GM19452 (cell line): ENCODE data around the gene FREM3.

Experiments used
- ATAC-seq: cut with Tn5 transposase; IDR thresholded peaks from one replicate; pipeline ENCODE4 v1.9.1; 2021; ENCODE audit not compliant: unreplicated experiment

The FREM3 gene

GRCh38 chr4:143668930-143669552 lies 31.4 kb downstream of the FREM3 start:
- peak; percentile 97 for ATAC-seq

- ATAC-seq = no peak
Measured at GRCh38 chr4:143667461-143667860, 33.0 kb downstream of the FREM3 start.

GRCh38 chr4:143658336-143658735 lies 42.1 kb downstream of the FREM3 start:
- no peak for ATAC-seq

GRCh38 chr4:143654571-143654970 lies 45.9 kb downstream of the FREM3 start:
- ATAC-seq = no peak

- no peak for ATAC-seq
Measured at GRCh38 chr4:143653031-143653430, 47.4 kb downstream of the FREM3 start.

GRCh38 chr4:143643399-143643798 lies 57.1 kb downstream of the FREM3 start:
- ATAC-seq = no peak

GRCh38 chr4:143642611-143643010 lies 57.9 kb downstream of the FREM3 start:
- ATAC-seq = no peak

GRCh38 chr4:143641361-143641760 lies 59.1 kb downstream of the FREM3 start:
- ATAC-seq = no peak

- ATAC-seq = no peak
Measured at GRCh38 chr4:143634763-143635162, 65.7 kb downstream of the FREM3 start.

- ATAC-seq = no peak
Measured at GRCh38 chr4:143633833-143634232, 66.6 kb downstream of the FREM3 start.

- ATAC-seq = no peak
Measured at GRCh38 chr4:143626134-143626911, 74.2 kb downstream of the FREM3 start.

- no peak for ATAC-seq
Measured at GRCh38 chr4:143625632-143626031, 74.8 kb downstream of the FREM3 start.

GRCh38 chr4:143623896-143624295 lies 76.6 kb downstream of the FREM3 start:
- no peak for ATAC-seq

GRCh38 chr4:143618811-143619210 lies 81.7 kb downstream of the FREM3 start:
- ATAC-seq = no peak

GRCh38 chr4:143617994-143618679 lies 82.3 kb downstream of the FREM3 start:
- ATAC-seq = no peak

- ATAC-seq = peak; percentile 90
Measured at GRCh38 chr4:143616771-143617170, 83.7 kb downstream of the FREM3 start.

- no peak for ATAC-seq
Measured at GRCh38 chr4:143609492-143609891, 91.0 kb downstream of the FREM3 start.

GRCh38 chr4:143606480-143606879 lies 94.0 kb downstream of the FREM3 start:
- ATAC-seq = no peak

- ATAC-seq = no peak
Measured at GRCh38 chr4:143599827-143600226, 100.6 kb downstream of the FREM3 start.

- no peak for ATAC-seq
Measured at GRCh38 chr4:143598816-143599215, 101.7 kb downstream of the FREM3 start.

- no peak for ATAC-seq
Measured at GRCh38 chr4:143597276-143597675, 103.2 kb downstream of the FREM3 start.

GRCh38 chr4:143587703-143588102 lies 112.8 kb downstream of the FREM3 start:
- no peak for ATAC-seq
